GM20000 (cell line): Measurements from ENCODE around the gene INTS2.

Source experiments
- DNase-seq: peaks from one replicate; pipeline ENCODE4 v3.0.0; 2012; ENCODE audit warnings: low spot score
- CTCF ChIP-seq: IDR thresholded peaks from 2 replicates; pipeline ENCODE4 v1.5.1; 2012; ENCODE audit warnings: mild to moderate bottlenecking, control low read depth; ENCODE audit errors: extremely low read depth, missing control alignments

Gene INTS2

GRCh38 chr17:61817452-61817851 is 110.3 kb downstream of the INTS2 start:
- no peak for TF ChIP-seq CTCF
- no peak for DNase-seq

GRCh38 chr17:61816538-61816937 is 111.2 kb downstream of the INTS2 start:
- DNase-seq, result no peak
- no peak for TF ChIP-seq CTCF

- DNase-seq, result no peak
- no peak for TF ChIP-seq CTCF
Observed at GRCh38 chr17:61815863-61816503, 111.8 kb downstream of the INTS2 start.
